ENCODE results near the gene EYA2. TPM values are rescaled to one million over a fixed set of nuclear protein-coding genes. Genes with fewer than 3 reads are reported as not detected.

EYA2 gene
- total RNA-seq, 1 experiment from 2014 or later = 0.74 TPM

GRCh38 chr20:46935394-46936017, 40.9 kb downstream of the EYA2 start:
- Mint-ChIP-seq H3K27me3 (ENCODE audit: low read depth) (no peaks in the 10 kb centered on the region), H3K4me1 (peaks cover 0 to 9% of the 10 kb centered on the region in 2 experiments; a peak in 3 of 4 replicates), H3K27ac (no peak overlapping the region), H3K4me3 (no peak overlapping the region), H3K36me3 (ENCODE audit: insufficient read depth in 1 of 3, low read depth in 3 of 3) (no peaks in the 10 kb centered on the region; a peak in 1 of 7 replicates), H3K9me3 (no peaks in the 10 kb centered on the region; a peak in 1 of 5 replicates)
- H4K8ac ChIP-seq (replicated peaks; ENCODE audit: insufficient read length, low read depth, low read length) = no peak overlapping the region
- H3T11ph ChIP-seq (ENCODE audit: low read length) = no peak overlapping the region
- no peaks in the 10 kb centered on the region for H3K4me1 ChIP-seq (ENCODE audit: insufficient read depth, low read length)
- no peak overlapping the region for H3K4ac ChIP-seq (ENCODE audit: low read depth, low read length)
- H3K9ac ChIP-seq (ENCODE audit: extremely low read depth, insufficient read length, low read length) = no peak overlapping the region
- no peak for TF ChIP-seq CTCF (conservative IDR thresholded peaks at IDR 0.05)
- no peak overlapping the region for H3K23ac ChIP-seq (ENCODE audit: insufficient read length, low read depth, low read length)
- H4K5ac ChIP-seq (ENCODE audit: insufficient read length, low read depth, low read length) = no peak overlapping the region
- H2AK5ac ChIP-seq (ENCODE audit: insufficient read length, low read length) = no peak overlapping the region
- no peak overlapping the region for H2BK120ac ChIP-seq (ENCODE audit: low read depth, low read length, poor library complexity, severe bottlenecking)
- no peak overlapping the region for H2BK5ac ChIP-seq (ENCODE audit: insufficient read length, low read length)
- no peaks in the 10 kb centered on the region for H3K79me1 ChIP-seq (ENCODE audit: insufficient read depth, low read depth, low read length, poor library complexity, severe bottlenecking)
- no peaks in the 10 kb centered on the region for H4K20me1 ChIP-seq (ENCODE audit: control insufficient read depth, insufficient read depth, insufficient read length)
- H3K56ac ChIP-seq (ENCODE audit: insufficient read length, low read depth, low read length) = no peak overlapping the region
- no peaks in the 10 kb centered on the region for H3K23me2 ChIP-seq (ENCODE audit: insufficient read length, low read depth, low read length, poor library complexity, severe bottlenecking)
- H2BK20ac ChIP-seq (ENCODE audit: low read depth, low read length, poor library complexity, severe bottlenecking) = no peak overlapping the region
- no peaks in the 10 kb centered on the region for H3K79me2 ChIP-seq (ENCODE audit: insufficient read depth, low read length)
- no peak overlapping the region for H4K91ac ChIP-seq (ENCODE audit: insufficient read length, low read depth, low read length)
- no peak overlapping the region for H3K27ac ChIP-seq (ENCODE audit: insufficient read length, low read depth, low read length)
- H3K14ac ChIP-seq (ENCODE audit: insufficient read depth, low read length) = no peak overlapping the region
- no peak overlapping the region for H2BK15ac ChIP-seq (ENCODE audit: low read depth, low read length)
- H3K4me2 ChIP-seq (ENCODE audit: insufficient read depth, insufficient read length, low read length) = no peak overlapping the region
- H3K9me3 ChIP-seq (ENCODE audit: control insufficient read depth, low read depth, low read length) = no peaks in the 10 kb centered on the region
- H2BK12ac ChIP-seq (ENCODE audit: insufficient read length, low read depth, low read length) = no peak overlapping the region
- no peak overlapping the region for H3K18ac ChIP-seq (ENCODE audit: insufficient read length, low read depth, low read length)
- DNase-seq = no peak
- no CpG with 5 or more reads among the region's 9 CpGs for WGBS (ENCODE audit: extremely low coverage, insufficient read length, low lambda C conversion rate)
- H3K27me3 ChIP-seq (ENCODE audit: insufficient read depth, low read length) = no peaks in the 10 kb centered on the region
- no peak overlapping the region for H2AFZ ChIP-seq (ENCODE audit: low read length)
